HepG2 (cell line): ENCODE results near the gene DPP6.
"Not testable (repeated sequence)": the region's sequence is repeated elsewhere in the genome, so short reads cannot be mapped to it uniquely, and the experiment has no call there.

ENCODE experiments used
- CHCHD3 ChIP-seq: sonication (generic); formaldehyde crosslinking; IDR thresholded peaks from 2 replicates; pipeline ENCODE4 v1.8.0; 2022; ENCODE audit warnings: mild to moderate bottlenecking, missing genetic modification reagents, moderate library complexity
- EP300 ChIP-seq, 3 experiments: sonication (generic) in 1 of 3; formaldehyde crosslinking in 1 of 3; IDR thresholded peaks; 2 replicates each; pipeline versions ENCODE4 v1.5.1 to v1.6.1; 2011 to 2020; ENCODE audit warnings: low read depth in 2 of 3, low read length in 2 of 3, borderline replicate concordance in 1 of 3, improper control_type of control experiment in 1 of 3, mild to moderate bottlenecking in 1 of 3, missing genetic modification reagents in 1 of 3, moderate library complexity in 1 of 3
- NFIC ChIP-seq: IDR thresholded peaks from 2 replicates; pipeline ENCODE4 v1.6.1; 2012; ENCODE audit warnings: mild to moderate bottlenecking, low read length, inconsistent platforms
- PHF5A ChIP-seq: IDR thresholded peaks from one replicate; pipeline ENCODE4 v1.6.1; 2018; ENCODE audit warnings: low read depth, missing genetic modification reagents; ENCODE audit not compliant: unreplicated experiment
- POLR2A ChIP-seq, 2 experiments: IDR thresholded peaks; 2 replicates each; pipeline ENCODE4 v1.6.1; 2011; ENCODE audit warnings: low read depth in 2 of 2, low read length in 2 of 2, mild to moderate bottlenecking in 1 of 2, moderate library complexity in 1 of 2; ENCODE audit not compliant: insufficient read depth in 1 of 2
- RAD51 ChIP-seq: fragments of 450-650 bp; IDR thresholded peaks from 2 replicates; pipeline ENCODE4 v1.6.1; 2016; ENCODE audit warnings: borderline replicate concordance
- ZBTB7A ChIP-seq: sonication (generic); formaldehyde crosslinking; IDR thresholded peaks from 2 replicates; pipeline ENCODE4 v1.8.0; 2022; ENCODE audit warnings: mild to moderate bottlenecking, missing genetic modification reagents
- ZNF326 ChIP-seq: sonication (generic); formaldehyde crosslinking; IDR thresholded peaks from 2 replicates; pipeline ENCODE4 v1.4.0; 2020; ENCODE audit warnings: missing genetic modification reagents, borderline replicate concordance
- ZNF333 ChIP-seq: sonication (generic); formaldehyde crosslinking; IDR thresholded peaks from 2 replicates; pipeline ENCODE4 v1.4.0; 2020; ENCODE audit warnings: mild to moderate bottlenecking, missing genetic modification reagents, borderline replicate concordance
- ZNF547 ChIP-seq: sonication (generic); formaldehyde crosslinking; IDR thresholded peaks from 2 replicates; pipeline ENCODE4 v1.5.1; 2020; ENCODE audit warnings: mild to moderate bottlenecking, missing genetic modification reagents
- ZNF564 ChIP-seq: sonication (generic); formaldehyde crosslinking; IDR thresholded peaks from 2 replicates; pipeline ENCODE4 v1.8.1; 2023; ENCODE audit warnings: mild to moderate bottlenecking, missing genetic modification reagents
- ZZZ3 ChIP-seq: sonication (generic); formaldehyde crosslinking; IDR thresholded peaks from 2 replicates; pipeline ENCODE4 v1.4.0; 2020; ENCODE audit warnings: missing genetic modification reagents, mild to moderate bottlenecking, borderline replicate concordance
- TF ChIP-seq, protein P1 (sequence below): sonication (generic); formaldehyde crosslinking; IDR thresholded peaks from 2 replicates; pipeline ENCODE4 v1.5.0; 2020; ENCODE audit warnings: mild to moderate bottlenecking, missing genetic modification reagents, moderate library complexity
- TF ChIP-seq, protein P2 (sequence below): sonication (generic); formaldehyde crosslinking; IDR thresholded peaks from 2 replicates; pipeline ENCODE4 v1.5.0; 2020; ENCODE audit warnings: missing genetic modification reagents, mild to moderate bottlenecking, borderline replicate concordance

DNA sequence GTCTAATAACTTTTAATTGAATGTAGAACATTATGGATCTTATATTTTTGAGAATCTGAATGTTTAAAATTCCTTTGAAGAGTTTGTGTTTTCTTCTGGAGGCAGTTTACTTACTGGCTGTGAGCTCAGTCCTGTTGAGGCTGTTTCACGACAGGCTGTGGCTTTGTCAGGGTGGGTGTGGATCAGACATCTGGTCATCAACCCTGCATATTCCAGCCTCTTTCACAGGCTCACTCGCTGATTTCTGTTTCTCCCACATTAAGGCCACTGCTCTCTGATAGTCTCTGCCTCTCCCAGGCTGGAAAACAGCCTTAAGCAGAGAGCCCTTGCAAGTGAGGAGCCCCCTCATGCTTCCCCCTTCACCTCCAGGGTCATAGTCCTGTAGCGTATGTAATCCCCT lies 39.4 kb upstream of the DPP6 start:
- TF ChIP-seq, protein P1, sequence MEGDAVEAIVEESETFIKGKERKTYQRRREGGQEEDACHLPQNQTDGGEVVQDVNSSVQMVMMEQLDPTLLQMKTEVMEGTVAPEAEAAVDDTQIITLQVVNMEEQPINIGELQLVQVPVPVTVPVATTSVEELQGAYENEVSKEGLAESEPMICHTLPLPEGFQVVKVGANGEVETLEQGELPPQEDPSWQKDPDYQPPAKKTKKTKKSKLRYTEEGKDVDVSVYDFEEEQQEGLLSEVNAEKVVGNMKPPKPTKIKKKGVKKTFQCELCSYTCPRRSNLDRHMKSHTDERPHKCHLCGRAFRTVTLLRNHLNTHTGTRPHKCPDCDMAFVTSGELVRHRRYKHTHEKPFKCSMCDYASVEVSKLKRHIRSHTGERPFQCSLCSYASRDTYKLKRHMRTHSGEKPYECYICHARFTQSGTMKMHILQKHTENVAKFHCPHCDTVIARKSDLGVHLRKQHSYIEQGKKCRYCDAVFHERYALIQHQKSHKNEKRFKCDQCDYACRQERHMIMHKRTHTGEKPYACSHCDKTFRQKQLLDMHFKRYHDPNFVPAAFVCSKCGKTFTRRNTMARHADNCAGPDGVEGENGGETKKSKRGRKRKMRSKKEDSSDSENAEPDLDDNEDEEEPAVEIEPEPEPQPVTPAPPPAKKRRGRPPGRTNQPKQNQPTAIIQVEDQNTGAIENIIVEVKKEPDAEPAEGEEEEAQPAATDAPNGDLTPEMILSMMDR (CRISPR knock-in tag) = not testable (repeated sequence)
- TF ChIP-seq NFIC; CHCHD3 (CRISPR knock-in tag); ZNF547 (CRISPR knock-in tag); PHF5A; ZZZ3 (CRISPR knock-in tag); ZBTB7A (CRISPR knock-in tag); ZNF326 (CRISPR knock-in tag); RAD51; ZNF333 (CRISPR knock-in tag); POLR2A (IDR thresholded peaks at IDR 0.05; ENCODE audit: insufficient read depth in 1 of 2, low read depth in 2 of 2, low read length in 2 of 2); EP300 (IDR thresholded peaks at IDR 0.05; ENCODE audit: low read depth in 2 of 2, low read length in 2 of 2); EP300 (CRISPR knock-in tag; IDR thresholded peaks at IDR 0.05; ENCODE audit: borderline replicate concordance); ZNF564: not testable (repeated sequence)
- TF ChIP-seq, protein P2, sequence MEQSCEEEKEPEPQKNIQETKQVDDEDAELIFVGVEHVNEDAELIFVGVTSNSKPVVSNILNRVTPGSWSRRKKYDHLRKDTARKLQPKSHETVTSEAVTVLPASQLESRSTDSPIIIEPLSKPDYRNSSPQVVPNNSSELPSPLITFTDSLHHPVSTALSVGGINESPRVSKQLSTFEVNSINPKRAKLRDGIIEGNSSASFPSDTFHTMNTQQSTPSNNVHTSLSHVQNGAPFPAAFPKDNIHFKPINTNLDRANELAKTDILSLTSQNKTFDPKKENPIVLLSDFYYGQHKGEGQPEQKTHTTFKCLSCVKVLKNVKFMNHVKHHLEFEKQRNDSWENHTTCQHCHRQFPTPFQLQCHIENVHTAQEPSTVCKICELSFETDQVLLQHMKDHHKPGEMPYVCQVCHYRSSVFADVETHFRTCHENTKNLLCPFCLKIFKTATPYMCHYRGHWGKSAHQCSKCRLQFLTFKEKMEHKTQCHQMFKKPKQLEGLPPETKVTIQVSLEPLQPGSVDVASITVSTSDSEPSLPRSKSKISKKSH (CRISPR knock-in tag) = not testable (repeated sequence)
